Endothelial cell of umbilical vein (primary cell): ENCODE data around the gene DAB2IP.

Experiments used
- CTCF ChIP-seq, 2 donors: IDR thresholded peaks; 1 replicate in 1 of 2; 2 replicates in 1 of 2; pipeline ENCODE4 v1.5.1; 2011; ENCODE audit warnings: low read length in 2 of 2, mild to moderate bottlenecking in 2 of 2, moderate library complexity in 2 of 2, control low read depth in 1 of 2, inconsistent platforms in 1 of 2, low read depth in 1 of 2; ENCODE audit not compliant: insufficient read depth in 1 of 2; ENCODE audit errors: extremely low read depth in 1 of 2
- EZH2 ChIP-seq: IDR thresholded peaks from 2 replicates; pipeline ENCODE4 v1.6.1; 2012; ENCODE audit warnings: borderline replicate concordance, low read depth, mild to moderate bottlenecking, moderate library complexity, low read length, inconsistent platforms; ENCODE audit not compliant: severe bottlenecking
- FOS ChIP-seq: IDR thresholded peaks from 2 replicates; pipeline ENCODE4 v1.6.1; 2011; ENCODE audit warnings: mild to moderate bottlenecking, low read length, moderate library complexity, borderline replicate concordance; ENCODE audit not compliant: insufficient read depth
- JUN ChIP-seq: IDR thresholded peaks from 2 replicates; pipeline ENCODE4 v1.6.1; 2011; ENCODE audit warnings: borderline replicate concordance, low read depth; ENCODE audit not compliant: insufficient read length, insufficient read depth
- MAX ChIP-seq: IDR thresholded peaks from 2 replicates; pipeline ENCODE4 v1.6.1; 2011; ENCODE audit not compliant: insufficient read depth, insufficient read length
- MYC ChIP-seq: IDR thresholded peaks from one replicate; pipeline ENCODE4 v1.6.1; 2011; ENCODE audit warnings: mild to moderate bottlenecking, low read depth, low read length
- POLR2A ChIP-seq: IDR thresholded peaks from 2 replicates; pipeline ENCODE4 v1.6.1; 2012; ENCODE audit warnings: low read depth, mild to moderate bottlenecking, control low read depth, low read length
- POLR2AphosphoS5 ChIP-seq: IDR thresholded peaks from 2 replicates; pipeline ENCODE4 v1.6.1; 2012; ENCODE audit warnings: low read depth, mild to moderate bottlenecking, control low read depth, low read length, moderate library complexity; ENCODE audit not compliant: insufficient read depth

GRCh38 chr9:121714873-121715272 lies 63.4 kb downstream of the DAB2IP start:
- no peak for TF ChIP-seq MYC
- TF ChIP-seq CTCF (IDR thresholded peaks at IDR 0.05; ENCODE audit: extremely low read depth in 1 of 2, insufficient read depth in 1 of 2, low read depth in 1 of 2, low read length in 2 of 2): no peak
- TF ChIP-seq EZH2: no peak
- TF ChIP-seq POLR2AphosphoS5: no peak
- TF ChIP-seq POLR2A: no peak
- no peak for TF ChIP-seq MAX
- no peak for TF ChIP-seq FOS
- TF ChIP-seq JUN: no peak
